22Rv1 (cell line): ENCODE results near the gene COX10.

Experiments used
- CTCF ChIP-seq: fragments of 450-650 bp; IDR thresholded peaks from 2 replicates; pipeline ENCODE4 v1.5.1; 2017; ENCODE audit warnings: mild to moderate bottlenecking
- ZFX ChIP-seq: fragments of 450-650 bp; IDR thresholded peaks from 2 replicates; pipeline ENCODE4 v1.6.1; 2017; ENCODE audit warnings: antibody characterized with exemption, borderline replicate concordance

DNA sequence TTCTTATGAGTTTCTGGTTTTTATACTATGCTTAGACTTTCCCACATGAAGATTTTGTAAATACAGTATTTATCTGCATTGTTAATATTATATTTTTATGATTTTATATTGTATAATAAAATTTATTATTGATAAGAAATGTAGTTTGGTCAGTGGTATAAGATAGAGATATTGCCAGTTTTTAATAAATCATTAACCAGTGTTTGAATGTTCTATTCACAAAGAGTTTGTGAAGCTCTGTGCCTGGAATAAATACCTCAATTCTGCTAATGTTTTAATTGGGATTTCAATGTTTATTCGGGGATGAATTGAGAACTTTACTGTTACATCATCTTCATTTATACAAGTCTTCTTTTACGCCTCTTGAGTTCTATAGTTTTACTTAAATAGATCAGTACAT lies 16.9 kb downstream of the COX10 start:
- TF ChIP-seq CTCF (no peak), ZFX (no peak)
